Thoracic aorta (tissue), 2 donors: ENCODE data around the gene BTRC. TPM values are rescaled to one million over a fixed set of nuclear protein-coding genes. Genes with fewer than 3 reads are reported as not detected.

Experiments used
- ATAC-seq: fragments of 150-250 bp; one replicate; pipeline ENCODE4 v1.8.0; 2017; ENCODE audit warnings: low read depth; ENCODE audit not compliant: insufficient number of reproducible peaks, low FRiP score
- DNase-seq: peaks from one replicate; pipeline ENCODE4 v3.0.0-alpha.2; 2020; ENCODE audit warnings: low spot score
- H3K27ac ChIP-seq, 2 donors: fragments of 200-600 bp; sonication (generic); 1 replicate in 1 of 2; 2 replicates in 1 of 2; pipeline ENCODE4 v1.5.1; 2016; ENCODE audit warnings: mild to moderate bottlenecking in 2 of 2, moderate library complexity in 2 of 2
- H3K27me3 ChIP-seq: fragments of 200-600 bp; sonication (generic); replicated peaks from 2 replicates; pipeline ENCODE4 v1.6.0; 2016; ENCODE audit warnings: mild to moderate bottlenecking; ENCODE audit not compliant: insufficient read depth
- H3K36me3 ChIP-seq: fragments of 200-600 bp; sonication (generic); one replicate; pipeline ENCODE4 v1.5.1; 2016
- H3K4me1 ChIP-seq, 2 donors: fragments of 200-600 bp; sonication (generic); 1 replicate in 1 of 2; 2 replicates in 1 of 2; pipeline versions ENCODE4 v1.5.1 to v1.6.0; 2016; ENCODE audit warnings: low read depth in 2 of 2, mild to moderate bottlenecking in 1 of 2; ENCODE audit not compliant: control insufficient read depth in 1 of 2
- H3K4me3 ChIP-seq: fragments of 200-600 bp; sonication (generic); 2 replicates; pipeline ENCODE4 v1.5.1; 2016; ENCODE audit warnings: mild to moderate bottlenecking
- H3K9me3 ChIP-seq: fragments of 200-600 bp; sonication (generic); 2 replicates; pipeline ENCODE4 v1.5.1; 2016
- CTCF ChIP-seq: fragments of 200-600 bp; sonication (generic); IDR thresholded peaks from one replicate; pipeline ENCODE4 v1.5.1; 2019; ENCODE audit warnings: antibody characterized with exemption
- total RNA-seq, 2 donors: library from RNA; depleted of rRNA; stranded (reverse); fragments of >200 nt; gene quantifications; one replicate each; pipeline versions ENCODE4 v1.1.0 to v1.2.3, GENCODE V29; 2016

Gene BTRC
- total RNA-seq, 2 donors from 2014 or later, result 8.4 to 12.9 TPM

GRCh38 chr10:101577121-101577871 is 223.3 kb downstream of the BTRC start:
- H3K27me3 ChIP-seq, result no peaks in the 10 kb centered on the region
- TF ChIP-seq CTCF, result no peak
- H3K9me3 ChIP-seq, result peaks cover 7% of the 10 kb centered on the region
- H3K4me3 ChIP-seq, result no peak overlapping the region
- peaks cover 11% of the 10 kb centered on the region for H3K36me3 ChIP-seq
- no peak for DNase-seq
- no peaks in the 10 kb centered on the region for H3K4me1 ChIP-seq
- H3K27ac ChIP-seq, result no peak overlapping the region
- ATAC-seq, result no peak

GRCh38 chr10:101578192-101578591 is 224.2 kb downstream of the BTRC start:
- ATAC-seq (no peak), DNase-seq (no peak)
- Histone ChIP-seq H3K27ac (no peak overlapping the region), H3K9me3 (no peaks in the 10 kb centered on the region), H3K4me1 (no peaks in the 10 kb centered on the region), H3K36me3 (peaks cover 11% of the 10 kb centered on the region), H3K4me3 (no peak overlapping the region), H3K27me3 (no peaks in the 10 kb centered on the region)
- no peak for TF ChIP-seq CTCF

DNA sequence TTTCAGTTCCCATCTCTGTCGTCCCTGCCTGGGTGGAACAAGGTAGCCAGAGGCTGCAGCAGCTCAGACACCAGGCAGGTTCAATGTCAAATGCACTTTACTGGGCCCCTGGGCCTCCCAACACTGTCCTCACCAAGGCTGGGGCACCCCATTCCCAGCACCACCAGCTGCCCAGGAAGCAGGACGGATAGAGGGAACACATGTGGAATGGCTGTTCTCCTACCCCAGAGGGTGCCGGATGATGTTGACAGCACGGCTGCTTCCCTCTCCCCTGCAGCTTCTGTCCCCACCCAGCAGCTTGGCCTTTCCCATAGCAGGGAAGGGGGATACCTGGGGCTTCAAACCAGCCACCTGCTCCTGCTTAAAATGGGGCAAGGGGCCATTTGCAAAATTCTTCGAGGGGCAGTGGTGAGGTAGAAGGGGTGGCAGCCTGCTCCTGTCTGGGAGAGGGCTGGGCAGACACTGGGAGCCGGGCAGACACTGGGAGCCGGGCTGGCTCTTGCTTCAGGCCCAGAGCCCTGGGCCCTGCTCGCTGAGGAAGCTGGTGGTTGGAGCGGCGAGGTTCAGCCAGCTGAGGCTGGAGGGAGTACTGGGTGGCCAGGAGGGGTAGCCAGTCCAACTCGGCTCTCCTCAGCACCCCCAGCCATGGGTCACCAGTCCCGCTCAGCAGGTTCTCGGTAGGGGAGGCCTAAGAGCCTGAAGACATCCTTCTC is 225.0 kb downstream of the BTRC start:
- DNase-seq, result no peak

GRCh38 chr10:101579516-101579870 is 225.5 kb downstream of the BTRC start:
- no peak for TF ChIP-seq CTCF
- H3K27me3 ChIP-seq, result no peaks in the 10 kb centered on the region
- no peaks in the 10 kb centered on the region for H3K4me1 ChIP-seq
- H3K36me3 ChIP-seq, result peaks cover 14% of the 10 kb centered on the region
- H3K27ac ChIP-seq, result no peak overlapping the region
- no peak for DNase-seq
- H3K9me3 ChIP-seq, result no peaks in the 10 kb centered on the region
- no peak overlapping the region for H3K4me3 ChIP-seq
- no peak for ATAC-seq

More for the DNA sequence above, 225.0 kb downstream of the BTRC start:
- Histone ChIP-seq H3K4me1 (no peaks in the 10 kb centered on the region), H3K27ac (no peak overlapping the region), H3K36me3 (peaks cover 14% of the 10 kb centered on the region), H3K27me3 (no peaks in the 10 kb centered on the region), H3K4me3 (no peak overlapping the region), H3K9me3 (no peaks in the 10 kb centered on the region)
- no peak for ATAC-seq
- no peak for TF ChIP-seq CTCF

GRCh38 chr10:101580486-101581399 is 226.8 kb downstream of the BTRC start:
- Histone ChIP-seq H3K4me1 (no peaks in the 10 kb centered on the region), H3K27me3 (no peaks in the 10 kb centered on the region), H3K4me3 (no peak overlapping the region), H3K36me3 (peaks cover 20% of the 10 kb centered on the region), H3K27ac (no peak overlapping the region), H3K9me3 (no peaks in the 10 kb centered on the region)
- DNase-seq, result no peak
- ATAC-seq, result no peak
- no peak for TF ChIP-seq CTCF
